ENCODE measurements around the gene NADSYN1. TPM values are rescaled to one million over a fixed set of nuclear protein-coding genes. Genes with fewer than 3 reads are reported as not detected.

NADSYN1 gene
- total RNA-seq, 2 donors from 2014 or later: 56.6 to 80.2 TPM

DNA sequence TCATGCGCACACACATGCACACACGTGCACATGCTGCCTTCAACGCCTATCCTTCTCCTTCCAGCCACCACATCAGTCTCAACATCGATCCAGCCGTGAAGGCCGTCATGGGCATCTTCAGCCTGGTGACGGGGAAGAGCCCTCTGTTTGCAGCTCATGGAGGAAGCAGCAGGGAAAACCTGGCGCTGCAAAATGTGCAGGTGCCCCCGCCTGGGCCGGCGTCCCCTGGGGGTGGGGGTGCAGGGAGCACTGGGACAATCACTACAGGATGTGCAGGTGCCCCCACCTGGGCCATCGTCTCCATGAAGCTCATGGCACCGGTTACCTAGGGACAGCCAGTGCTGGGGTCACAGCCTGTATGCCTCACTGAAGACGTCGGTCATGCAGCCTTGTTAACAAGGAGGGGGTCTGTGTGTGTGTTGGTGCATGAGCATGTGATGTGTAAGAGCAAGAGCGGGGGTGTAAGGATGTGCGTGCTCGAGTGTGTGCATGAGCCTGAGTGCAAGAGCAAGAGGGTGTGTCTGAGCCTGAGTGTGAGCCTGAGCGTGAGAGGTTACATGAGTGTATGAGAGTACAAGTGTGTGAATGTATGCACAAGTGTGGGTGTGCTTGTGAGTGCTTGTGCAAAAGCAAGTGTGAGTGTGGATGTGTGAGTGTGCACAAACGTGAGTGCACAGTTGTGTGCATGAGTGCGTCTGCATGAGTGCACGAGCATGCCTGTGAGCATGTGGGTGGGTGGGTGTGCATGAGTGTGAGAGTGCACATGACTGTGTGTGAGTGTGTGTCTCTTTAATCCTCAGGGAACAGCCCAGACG lies 31.5 kb downstream of the NADSYN1 start:
- H3K27me3 ChIP-seq (replicated peaks; ENCODE audit: insufficient read depth): no peaks in the 10 kb centered on the region
- intact Hi-C loops (cut with DNase I): no loop called here
- peaks cover 2% of the 10 kb centered on the region for H3K4me1 ChIP-seq (replicated peaks)
- H3K9me3 ChIP-seq: no peaks in the 10 kb centered on the region
- H3K4me3 ChIP-seq: no peak overlapping the region
- DNase-seq (ENCODE audit: low spot score): no peak
- 89% methylated on average over 23 of the region's 23 CpGs for WGBS
- TF ChIP-seq POLR2AphosphoS5 (IDR thresholded peaks at IDR 0.05): no peak
- TF ChIP-seq, protein P1, sequence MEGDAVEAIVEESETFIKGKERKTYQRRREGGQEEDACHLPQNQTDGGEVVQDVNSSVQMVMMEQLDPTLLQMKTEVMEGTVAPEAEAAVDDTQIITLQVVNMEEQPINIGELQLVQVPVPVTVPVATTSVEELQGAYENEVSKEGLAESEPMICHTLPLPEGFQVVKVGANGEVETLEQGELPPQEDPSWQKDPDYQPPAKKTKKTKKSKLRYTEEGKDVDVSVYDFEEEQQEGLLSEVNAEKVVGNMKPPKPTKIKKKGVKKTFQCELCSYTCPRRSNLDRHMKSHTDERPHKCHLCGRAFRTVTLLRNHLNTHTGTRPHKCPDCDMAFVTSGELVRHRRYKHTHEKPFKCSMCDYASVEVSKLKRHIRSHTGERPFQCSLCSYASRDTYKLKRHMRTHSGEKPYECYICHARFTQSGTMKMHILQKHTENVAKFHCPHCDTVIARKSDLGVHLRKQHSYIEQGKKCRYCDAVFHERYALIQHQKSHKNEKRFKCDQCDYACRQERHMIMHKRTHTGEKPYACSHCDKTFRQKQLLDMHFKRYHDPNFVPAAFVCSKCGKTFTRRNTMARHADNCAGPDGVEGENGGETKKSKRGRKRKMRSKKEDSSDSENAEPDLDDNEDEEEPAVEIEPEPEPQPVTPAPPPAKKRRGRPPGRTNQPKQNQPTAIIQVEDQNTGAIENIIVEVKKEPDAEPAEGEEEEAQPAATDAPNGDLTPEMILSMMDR (IDR thresholded peaks at IDR 0.05): no peak
- no peak for TF ChIP-seq POLR2A (IDR thresholded peaks at IDR 0.05)
- H3K27ac ChIP-seq: no peak overlapping the region
- H3K36me3 ChIP-seq: peaks cover 12 to 19% of the 10 kb centered on the region in 2 donors

DNA sequence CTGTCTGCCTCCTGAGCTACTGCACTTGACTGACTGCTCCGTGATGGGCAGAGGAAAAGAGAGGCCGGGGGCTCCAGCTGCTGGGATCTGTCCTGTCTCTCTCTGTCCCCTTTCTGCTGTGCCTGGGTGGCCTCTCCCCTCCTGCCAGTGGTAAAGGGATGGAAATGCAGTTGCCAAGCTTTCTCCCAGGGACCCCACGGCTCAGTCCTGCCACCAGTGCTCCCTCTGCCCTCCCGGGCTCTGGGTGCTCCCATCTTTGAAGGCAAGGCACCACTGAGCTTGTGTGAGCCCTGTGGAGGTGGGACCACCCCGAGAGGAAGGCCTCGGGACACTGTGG lies 32.0 kb downstream of the NADSYN1 start:
- Histone ChIP-seq H3K27ac (no peak overlapping the region), H3K9me3 (no peaks in the 10 kb centered on the region), H3K4me1 (replicated peaks) (peaks cover 2% of the 10 kb centered on the region), H3K27me3 (replicated peaks; ENCODE audit: insufficient read depth) (no peaks in the 10 kb centered on the region), H3K4me3 (no peak overlapping the region), H3K36me3 (peaks cover 12 to 19% of the 10 kb centered on the region in 2 donors)
- 89% methylated on average over 5 of the region's 6 CpGs for WGBS
- no peak for DNase-seq (ENCODE audit: low spot score)
- no peak for TF ChIP-seq POLR2AphosphoS5 (IDR thresholded peaks at IDR 0.05)
- TF ChIP-seq, protein P1 (IDR thresholded peaks at IDR 0.05): no peak
- no peak for TF ChIP-seq POLR2A (IDR thresholded peaks at IDR 0.05)
- intact Hi-C loops (cut with DNase I): no loop called here

DNA sequence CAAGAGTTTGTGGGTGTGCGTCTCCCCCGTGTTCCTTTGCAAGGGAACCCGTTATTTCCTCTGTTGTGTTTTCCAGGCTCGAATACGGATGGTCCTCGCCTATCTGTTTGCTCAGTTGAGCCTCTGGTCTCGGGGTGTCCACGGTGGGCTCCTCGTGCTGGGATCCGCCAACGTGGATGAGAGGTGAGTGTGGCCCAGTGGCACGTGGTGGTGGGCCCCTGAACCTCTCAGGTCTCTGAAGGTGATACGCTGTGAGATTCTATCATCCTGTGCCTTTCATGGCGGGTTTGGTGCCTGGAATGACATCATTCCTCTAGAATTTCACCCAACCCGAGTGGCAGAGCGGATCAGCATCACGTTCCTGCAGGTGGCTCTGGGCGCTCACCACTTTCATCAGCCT lies 32.5 kb downstream of the NADSYN1 start:
- DNase-seq (ENCODE audit: low spot score): no peak
- intact Hi-C loops (cut with DNase I): no loop called here
- H3K27me3 ChIP-seq (replicated peaks; ENCODE audit: insufficient read depth): no peaks in the 10 kb centered on the region
- H3K36me3 ChIP-seq: peaks cover 12 to 19% of the 10 kb centered on the region in 2 donors
- TF ChIP-seq, protein P1 (IDR thresholded peaks at IDR 0.05): no peak
- no peak for TF ChIP-seq POLR2A (IDR thresholded peaks at IDR 0.05)
- no peaks in the 10 kb centered on the region for H3K9me3 ChIP-seq
- 95% methylated on average over 18 of the region's 18 CpGs for WGBS
- H3K4me3 ChIP-seq: no peak overlapping the region
- no peak overlapping the region for H3K27ac ChIP-seq
- peaks cover 2% of the 10 kb centered on the region for H3K4me1 ChIP-seq (replicated peaks)

DNA sequence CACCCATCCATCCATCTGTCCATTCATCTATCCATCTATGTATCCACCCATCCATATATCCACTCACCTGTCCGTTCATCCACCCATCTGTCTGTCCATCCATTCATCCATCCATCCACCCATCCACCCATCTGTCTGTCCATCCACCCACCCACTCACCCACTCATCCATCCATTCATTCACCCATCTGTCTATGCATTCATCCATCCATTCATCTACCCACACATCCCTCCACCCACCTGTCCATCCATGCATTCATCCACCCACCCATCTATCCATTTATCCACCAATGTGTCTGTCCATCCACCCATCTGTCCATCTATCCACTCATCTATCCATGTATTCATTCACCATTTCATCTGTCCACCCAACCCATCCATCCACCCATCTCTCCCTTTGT lies 33.3 kb downstream of the NADSYN1 start:
- TF ChIP-seq POLR2A (IDR thresholded peaks at IDR 0.05) (no peak), POLR2AphosphoS5 (IDR thresholded peaks at IDR 0.05) (no peak)
- TF ChIP-seq, protein P1 (IDR thresholded peaks at IDR 0.05): no peak
- 97% methylated on average over 1 of the region's 1 CpG for WGBS
- Histone ChIP-seq H3K27me3 (replicated peaks; ENCODE audit: insufficient read depth) (no peaks in the 10 kb centered on the region), H3K4me1 (replicated peaks) (peaks cover 2% of the 10 kb centered on the region), H3K36me3 (peaks cover 12 to 27% of the 10 kb centered on the region in 2 donors), H3K4me3 (no peak overlapping the region), H3K27ac (no peak overlapping the region), H3K9me3 (no peaks in the 10 kb centered on the region)
- DNase-seq (ENCODE audit: low spot score): no peak
- intact Hi-C loops (cut with DNase I): no loop called here

DNA sequence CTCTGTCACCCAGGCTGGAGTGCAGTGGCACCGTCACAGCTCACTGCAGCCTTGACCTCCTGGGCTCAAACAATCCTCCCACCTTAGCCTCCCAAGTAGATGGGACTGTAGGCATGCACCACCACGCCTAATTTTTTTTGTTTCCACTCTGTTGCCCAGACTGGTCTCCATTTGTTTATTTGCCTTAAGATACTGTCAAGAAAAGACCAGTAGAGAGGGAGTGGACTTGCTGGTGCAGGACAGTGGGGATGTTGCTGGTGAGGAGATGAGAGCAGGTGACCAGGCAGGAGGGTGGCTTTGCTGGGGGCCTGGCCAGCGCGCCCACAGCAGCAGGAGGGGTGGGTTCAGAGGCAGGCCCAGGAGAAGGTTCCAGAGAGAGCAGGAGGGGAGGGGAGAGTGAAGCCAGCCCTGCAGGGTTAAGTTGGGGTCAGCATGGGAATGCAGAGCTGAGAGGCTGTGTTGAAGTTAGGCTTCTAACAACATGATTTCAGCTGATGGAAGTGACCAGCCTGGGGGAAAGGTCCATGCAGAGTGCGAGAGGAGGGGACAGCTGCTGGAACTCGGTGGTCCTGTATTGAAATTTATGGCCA lies 35.8 kb downstream of the NADSYN1 start:
- Histone ChIP-seq H3K27me3 (replicated peaks; ENCODE audit: insufficient read depth) (no peaks in the 10 kb centered on the region), H3K4me3 (no peak overlapping the region), H3K4me1 (replicated peaks) (no peaks in the 10 kb centered on the region), H3K36me3 (peaks cover 16 to 20% of the 10 kb centered on the region in 2 donors), H3K27ac (no peak overlapping the region), H3K9me3 (no peaks in the 10 kb centered on the region)
- intact Hi-C loops (cut with DNase I): no loop called here
- TF ChIP-seq POLR2A (IDR thresholded peaks at IDR 0.05): no peak
- TF ChIP-seq, protein P1 (IDR thresholded peaks at IDR 0.05): no peak
- no peak for TF ChIP-seq POLR2AphosphoS5 (IDR thresholded peaks at IDR 0.05)
- DNase-seq (ENCODE audit: low spot score): no peak
- WGBS: 80% methylated on average over 6 of the region's 6 CpGs
